ENCODE results near the gene GYPE. TPM values are rescaled to one million over a fixed set of nuclear protein-coding genes. Genes with fewer than 3 reads are reported as not detected.
"Not testable (repeated sequence)": the region's sequence is repeated elsewhere in the genome, so short reads cannot be mapped to it uniquely, and the experiment has no call there.

Gene GYPE
- total RNA-seq (1 to 10 TPM in 1 of 2 experiments, under 1 TPM in 1; 0.58 to 1.6 TPM), polyA plus RNA-seq (1 to 10 TPM in 1 of 2 donors, not detected in 1; 1.3 TPM)

GRCh38 chr4:143905440-143905839 lies at the start of gene GYPE:
Gene GYPE (minus strand): TSS chr4:143905559. CDS start chr4:143905507, 52 bp downstream.
- H3K27ac Mint-ChIP-seq; intact Hi-C loops (cut with micrococcal nuclease); H3K27me3 ChIP-seq (ENCODE audit: insufficient read depth, low read length); CTCF ChIA-PET (ENCODE audit: partially characterized antibody); H3K36me3 Mint-ChIP-seq; H3K4me3 ChIP-seq (ENCODE audit: low read length in 2 of 2); H3K4me1 Mint-ChIP-seq; H3K27me3 Mint-ChIP-seq; H3K36me3 ChIP-seq (ENCODE audit: insufficient read depth, low read length); H3K4me3 Mint-ChIP-seq; DNase-seq; H3K9me3 ChIP-seq (ENCODE audit: control insufficient read depth in 1 of 2, low read length in 2 of 2); H3K9me3 Mint-ChIP-seq; H3K4me1 ChIP-seq (ENCODE audit: insufficient read depth, low read length); POLR2A ChIA-PET (ENCODE audit: partially characterized antibody); H3K27ac ChIP-seq (ENCODE audit: low read depth, low read length): not testable (repeated sequence)

GRCh38 chr4:143951458-143951972 lies 46.2 kb upstream of the GYPE start:
- H3K27me3 Mint-ChIP-seq; H3K4me1 Mint-ChIP-seq; H3K4me3 Mint-ChIP-seq; POLR2A ChIA-PET (ENCODE audit: partially characterized antibody); H3K27ac ChIP-seq (ENCODE audit: low read depth, low read length); H3K36me3 Mint-ChIP-seq; H3K4me3 ChIP-seq (ENCODE audit: low read length in 2 of 2); CTCF ChIA-PET (ENCODE audit: partially characterized antibody); DNase-seq; H3K9me3 ChIP-seq (ENCODE audit: control insufficient read depth in 1 of 2, low read length in 2 of 2); H3K36me3 ChIP-seq (ENCODE audit: insufficient read depth, low read length); H3K4me1 ChIP-seq (ENCODE audit: insufficient read depth, low read length); intact Hi-C loops (cut with micrococcal nuclease); H3K27ac Mint-ChIP-seq; H3K27me3 ChIP-seq (ENCODE audit: insufficient read depth, low read length): not testable (repeated sequence)
- H3K9me3 Mint-ChIP-seq: peaks cover 0 to 37% (median 20%) of the 10 kb centered on the region in 8 donors

GRCh38 chr4:143950967-143951366 lies 45.6 kb upstream of the GYPE start:
- H3K4me3 ChIP-seq (ENCODE audit: low read length in 2 of 2); H3K27ac ChIP-seq (ENCODE audit: low read depth, low read length); H3K4me1 ChIP-seq (ENCODE audit: insufficient read depth, low read length); H3K4me1 Mint-ChIP-seq; H3K27ac Mint-ChIP-seq; POLR2A ChIA-PET (ENCODE audit: partially characterized antibody); H3K27me3 ChIP-seq (ENCODE audit: insufficient read depth, low read length); H3K36me3 Mint-ChIP-seq; DNase-seq; H3K9me3 ChIP-seq (ENCODE audit: control insufficient read depth in 1 of 2, low read length in 2 of 2); H3K36me3 ChIP-seq (ENCODE audit: insufficient read depth, low read length); H3K27me3 Mint-ChIP-seq; H3K4me3 Mint-ChIP-seq; CTCF ChIA-PET (ENCODE audit: partially characterized antibody); intact Hi-C loops (cut with micrococcal nuclease): not testable (repeated sequence)
- peaks cover 0 to 37% (median 20%) of the 10 kb centered on the region in 8 donors for H3K9me3 Mint-ChIP-seq

GRCh38 chr4:143950185-143950584 lies 44.8 kb upstream of the GYPE start:
- H3K27me3 ChIP-seq (ENCODE audit: insufficient read depth, low read length); H3K27me3 Mint-ChIP-seq; POLR2A ChIA-PET (ENCODE audit: partially characterized antibody); H3K4me3 Mint-ChIP-seq; H3K4me3 ChIP-seq (ENCODE audit: low read length in 2 of 2); H3K36me3 ChIP-seq (ENCODE audit: insufficient read depth, low read length); DNase-seq; H3K4me1 ChIP-seq (ENCODE audit: insufficient read depth, low read length); intact Hi-C loops (cut with micrococcal nuclease); H3K4me1 Mint-ChIP-seq; H3K36me3 Mint-ChIP-seq; H3K27ac ChIP-seq (ENCODE audit: low read depth, low read length); H3K27ac Mint-ChIP-seq; CTCF ChIA-PET (ENCODE audit: partially characterized antibody); H3K9me3 ChIP-seq (ENCODE audit: control insufficient read depth in 1 of 2, low read length in 2 of 2): not testable (repeated sequence)
- H3K9me3 Mint-ChIP-seq: peaks cover 0 to 37% (median 19%) of the 10 kb centered on the region in 8 donors

- H3K4me3 ChIP-seq (ENCODE audit: low read length in 2 of 2); POLR2A ChIA-PET (ENCODE audit: partially characterized antibody); H3K4me1 Mint-ChIP-seq; H3K4me1 ChIP-seq (ENCODE audit: insufficient read depth, low read length); DNase-seq; intact Hi-C loops (cut with micrococcal nuclease); H3K9me3 ChIP-seq (ENCODE audit: control insufficient read depth in 1 of 2, low read length in 2 of 2); H3K27ac ChIP-seq (ENCODE audit: low read depth, low read length); H3K27me3 Mint-ChIP-seq; H3K27ac Mint-ChIP-seq; H3K4me3 Mint-ChIP-seq; H3K36me3 ChIP-seq (ENCODE audit: insufficient read depth, low read length); H3K27me3 ChIP-seq (ENCODE audit: insufficient read depth, low read length); H3K36me3 Mint-ChIP-seq; CTCF ChIA-PET (ENCODE audit: partially characterized antibody): not testable (repeated sequence)
- H3K9me3 Mint-ChIP-seq: peaks cover 0 to 31% (median 14%) of the 10 kb centered on the region in 8 donors
Measured at GRCh38 chr4:143947493-143947892, 42.1 kb upstream of the GYPE start.

GRCh38 chr4:143940708-143941107 lies 35.3 kb upstream of the GYPE start:
- H3K36me3 ChIP-seq (ENCODE audit: insufficient read depth, low read length); H3K27ac ChIP-seq (ENCODE audit: low read depth, low read length); H3K9me3 ChIP-seq (ENCODE audit: control insufficient read depth in 1 of 2, low read length in 2 of 2); CTCF ChIA-PET (ENCODE audit: partially characterized antibody); POLR2A ChIA-PET (ENCODE audit: partially characterized antibody); H3K4me1 Mint-ChIP-seq; H3K27me3 ChIP-seq (ENCODE audit: insufficient read depth, low read length); H3K4me3 ChIP-seq (ENCODE audit: low read length in 2 of 2); H3K9me3 Mint-ChIP-seq; H3K4me3 Mint-ChIP-seq; intact Hi-C loops (cut with micrococcal nuclease); H3K27me3 Mint-ChIP-seq; H3K36me3 Mint-ChIP-seq; H3K27ac Mint-ChIP-seq; H3K4me1 ChIP-seq (ENCODE audit: insufficient read depth, low read length); DNase-seq: not testable (repeated sequence)

- no peak overlapping the region for H3K4me3 Mint-ChIP-seq
- intact Hi-C loops (cut with micrococcal nuclease): no loop called here
- H3K27ac Mint-ChIP-seq: no peak overlapping the region
- POLR2A ChIA-PET (ENCODE audit: partially characterized antibody): no interaction called here
- CTCF ChIA-PET (ENCODE audit: partially characterized antibody): no interaction called here
- H3K36me3 Mint-ChIP-seq: no peaks in the 10 kb centered on the region
- DNase-seq: no peak
- Histone ChIP-seq H3K27me3 (ENCODE audit: insufficient read depth, low read length) (no peaks in the 10 kb centered on the region), H3K27ac (ENCODE audit: low read depth, low read length) (no peak overlapping the region), H3K36me3 (ENCODE audit: insufficient read depth, low read length) (no peaks in the 10 kb centered on the region), H3K9me3 (ENCODE audit: control insufficient read depth in 1 of 2, low read length in 2 of 2) (no peaks in the 10 kb centered on the region), H3K4me1 (ENCODE audit: insufficient read depth, low read length) (no peaks in the 10 kb centered on the region), H3K4me3 (ENCODE audit: low read length in 2 of 2) (no peak overlapping the region)
- H3K4me1 Mint-ChIP-seq: no peaks in the 10 kb centered on the region
- peaks cover 0 to 2% (median 0%) of the 10 kb centered on the region in 8 donors for H3K9me3 Mint-ChIP-seq
- no peaks in the 10 kb centered on the region for H3K27me3 Mint-ChIP-seq
Measured at GRCh38 chr4:143939528-143939927, 34.2 kb upstream of the GYPE start.

- H3K9me3 ChIP-seq (ENCODE audit: control insufficient read depth in 1 of 2, low read length in 2 of 2); POLR2A ChIA-PET (ENCODE audit: partially characterized antibody); CTCF ChIA-PET (ENCODE audit: partially characterized antibody); H3K36me3 ChIP-seq (ENCODE audit: insufficient read depth, low read length); intact Hi-C loops (cut with micrococcal nuclease); H3K4me3 Mint-ChIP-seq; H3K9me3 Mint-ChIP-seq; H3K27me3 ChIP-seq (ENCODE audit: insufficient read depth, low read length); H3K4me1 ChIP-seq (ENCODE audit: insufficient read depth, low read length); H3K27me3 Mint-ChIP-seq; H3K4me3 ChIP-seq (ENCODE audit: low read length in 2 of 2); DNase-seq; H3K36me3 Mint-ChIP-seq; H3K4me1 Mint-ChIP-seq; H3K27ac ChIP-seq (ENCODE audit: low read depth, low read length); H3K27ac Mint-ChIP-seq: not testable (repeated sequence)
Measured at GRCh38 chr4:143938890-143939289, 33.5 kb upstream of the GYPE start.

All from CD4-positive, alpha-beta memory T cell (primary cell).